ENCODE measurements around the gene TAS1R1.

TAS1R1 gene

GRCh38 chr1:6580593-6581409 is 25.7 kb downstream of the TAS1R1 start:
- no peak for TF ChIP-seq CTCF (IDR thresholded peaks at IDR 0.05; ENCODE audit: low read depth, low read length)
- peak overlapping the region; percentile 82 for H3K4me3 ChIP-seq (ENCODE audit: low read depth, low read length)

DNA sequence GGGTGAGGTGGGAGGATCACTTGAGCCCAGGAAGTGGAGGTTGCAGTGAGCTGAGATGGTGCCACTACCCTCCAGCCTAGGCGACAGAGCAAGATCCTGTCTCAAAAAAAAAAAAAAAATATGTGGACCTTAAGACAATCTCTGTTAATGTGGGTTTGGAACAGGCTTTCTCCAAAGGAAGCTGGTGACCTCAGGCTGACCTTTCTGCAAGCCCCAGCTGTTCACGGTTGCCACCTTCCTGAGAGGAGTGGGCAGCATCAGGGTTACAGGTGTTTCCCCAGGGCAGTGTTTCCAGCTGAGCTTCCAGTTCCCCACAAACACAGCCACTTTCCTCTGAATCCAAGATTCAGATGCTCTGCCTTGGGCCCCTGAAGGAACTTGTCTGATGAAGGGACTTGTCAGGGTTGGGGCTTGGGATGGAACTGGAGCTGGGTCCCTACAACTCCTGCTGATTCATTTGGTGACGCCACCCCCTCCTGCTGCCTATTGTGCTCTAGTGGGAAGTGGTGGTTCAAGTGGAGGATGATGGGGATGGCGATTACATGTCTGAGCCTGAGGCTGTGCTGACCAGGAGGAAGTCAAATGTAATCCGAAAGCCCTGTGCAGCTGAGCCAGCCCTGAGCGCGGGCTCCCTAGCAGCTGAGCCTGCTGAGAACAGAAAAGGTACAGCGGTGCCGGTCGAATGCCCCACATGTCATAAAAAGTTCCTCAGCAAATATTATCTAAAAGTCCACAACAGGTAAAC is 26.6 kb downstream of the TAS1R1 start:
- no peak overlapping the region for H3K4me3 ChIP-seq (ENCODE audit: low read depth, low read length)
- TF ChIP-seq CTCF (IDR thresholded peaks at IDR 0.05; ENCODE audit: low read depth, low read length): no peak

- H3K4me3 ChIP-seq (ENCODE audit: low read depth, low read length): no peak overlapping the region
- TF ChIP-seq CTCF (IDR thresholded peaks at IDR 0.05; ENCODE audit: low read depth, low read length): no peak
Observed at GRCh38 chr1:6582370-6582769, 27.3 kb downstream of the TAS1R1 start.

GRCh38 chr1:6584126-6585080 is 29.3 kb downstream of the TAS1R1 start:
- H3K4me3 ChIP-seq (ENCODE audit: low read depth, low read length): no peak overlapping the region
- no peak for TF ChIP-seq CTCF (IDR thresholded peaks at IDR 0.05; ENCODE audit: low read depth, low read length)

DNA sequence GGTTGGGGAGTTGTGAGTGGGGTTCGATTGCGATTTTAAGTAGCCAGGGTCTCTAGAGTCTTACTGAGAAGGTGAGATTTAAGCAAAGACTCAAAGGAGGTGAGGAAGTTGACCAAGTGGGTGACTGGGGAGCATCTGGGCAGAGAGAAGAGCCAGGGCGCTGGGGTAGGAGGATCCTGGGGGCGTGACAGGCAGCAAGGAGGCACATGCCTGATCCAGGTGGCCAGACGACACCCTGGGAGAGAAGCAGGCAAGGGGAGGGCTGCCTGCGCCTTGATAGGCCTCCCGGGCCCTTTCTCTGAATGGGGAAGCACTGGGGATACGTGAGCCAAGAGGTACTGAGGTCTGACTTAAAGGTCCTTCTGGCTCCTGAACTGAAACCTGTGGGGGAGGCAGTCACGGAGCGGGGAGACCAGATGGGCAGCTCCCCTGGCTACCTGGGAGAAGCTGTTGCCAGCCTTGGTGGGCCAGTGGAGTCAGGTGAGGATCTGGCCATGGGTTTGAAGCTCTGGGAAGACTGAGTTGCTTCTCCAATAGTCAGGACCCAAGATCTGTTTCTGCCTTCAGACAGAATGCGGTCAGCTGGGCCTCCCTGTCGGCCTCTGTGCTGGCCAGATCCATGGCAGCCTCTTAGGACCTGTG is 30.1 kb downstream of the TAS1R1 start:
- no peak overlapping the region for H3K4me3 ChIP-seq (ENCODE audit: low read depth, low read length)
- TF ChIP-seq CTCF (IDR thresholded peaks at IDR 0.05; ENCODE audit: low read depth, low read length): no peak

- H3K4me3 ChIP-seq (ENCODE audit: low read depth, low read length): no peak overlapping the region
- no peak for TF ChIP-seq CTCF (IDR thresholded peaks at IDR 0.05; ENCODE audit: low read depth, low read length)
Observed at GRCh38 chr1:6585841-6586240, 30.7 kb downstream of the TAS1R1 start.
